Activated T-helper 17 cell treated with anti-CD3 and anti-CD28 coated beads, Interleukin-2, amount 50 U/mL, for 72 hours (primary cell): Measurements from ENCODE around the gene SPTBN5. TPM values are rescaled to one million over a fixed set of nuclear protein-coding genes. Genes with fewer than 3 reads are reported as not detected.

Experiments
- ATAC-seq: fragments of 150-1000 bp; cut with Tn5 transposase; replicated peaks from 2 replicates; pipeline ENCODE4 v1.10.0; 2021; ENCODE audit warnings: mild to moderate bottlenecking, moderate library complexity
- H3K27ac Mint-ChIP-seq: one replicate; pipeline ENCODE4 v1.8.0; 2022; ENCODE audit warnings: mixed read lengths
- H3K27me3 Mint-ChIP-seq: one replicate; pipeline ENCODE4 v1.8.0; 2022; ENCODE audit warnings: mixed read lengths
- H3K36me3 Mint-ChIP-seq: one replicate; pipeline ENCODE4 v1.8.0; 2022; ENCODE audit warnings: low read depth, mild to moderate bottlenecking, mixed read lengths
- H3K4me1 Mint-ChIP-seq: one replicate; pipeline ENCODE4 v1.8.0; 2022; ENCODE audit warnings: mixed read lengths
- H3K4me3 Mint-ChIP-seq: one replicate; pipeline ENCODE4 v1.8.0; 2022; ENCODE audit warnings: mild to moderate bottlenecking, mixed read lengths
- H3K9me3 Mint-ChIP-seq: one replicate; pipeline ENCODE4 v1.8.0; 2022; ENCODE audit warnings: mixed read lengths
- total RNA-seq, 2 donors: library from RNA; stranded (reverse); gene quantifications; one replicate each; pipeline ENCODE4 v1.2.3, GENCODE V29; 2022

SPTBN5 gene
- total RNA-seq, 2 donors from 2014 or later, result 2.4 to 4.9 TPM

DNA sequence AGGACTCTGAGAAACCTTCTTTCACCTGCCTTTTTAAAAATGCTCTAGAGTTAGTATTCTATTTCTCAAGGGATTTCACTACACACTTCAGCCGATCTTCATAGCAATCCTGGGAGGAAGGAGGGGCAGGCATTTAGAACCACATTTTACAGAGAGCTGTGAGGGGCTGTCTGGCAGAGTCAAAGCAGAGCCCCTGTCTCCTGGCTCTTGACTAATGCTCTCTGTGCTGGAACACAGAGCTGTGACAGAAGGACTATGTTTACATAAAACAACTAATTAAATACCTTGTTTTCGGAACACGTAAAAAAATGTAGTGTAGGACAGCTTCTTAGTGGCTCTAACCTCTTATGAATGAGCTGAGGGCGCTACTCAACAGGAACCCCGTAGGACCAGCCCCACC is 7.6 kb upstream of the SPTBN5 start:
- ATAC-seq, result no peak
- no peaks in the 10 kb centered on the region for H3K9me3 Mint-ChIP-seq
- no peaks in the 10 kb centered on the region for H3K27me3 Mint-ChIP-seq
- peaks cover 94% of the 10 kb centered on the region for H3K36me3 Mint-ChIP-seq
- H3K4me3 Mint-ChIP-seq, result no peak overlapping the region
- H3K4me1 Mint-ChIP-seq, result peaks cover 4% of the 10 kb centered on the region
- peak overlapping the region; percentile 51 for H3K27ac Mint-ChIP-seq

GRCh38 chr15:41900526-41901380 is 6.9 kb upstream of the SPTBN5 start:
- Mint-ChIP-seq H3K27me3 (no peaks in the 10 kb centered on the region), H3K36me3 (peaks cover 87% of the 10 kb centered on the region), H3K27ac (peak overlapping the region; percentile 51), H3K9me3 (no peaks in the 10 kb centered on the region), H3K4me3 (no peak overlapping the region), H3K4me1 (peaks cover 4% of the 10 kb centered on the region)
- ATAC-seq, result no peak

DNA sequence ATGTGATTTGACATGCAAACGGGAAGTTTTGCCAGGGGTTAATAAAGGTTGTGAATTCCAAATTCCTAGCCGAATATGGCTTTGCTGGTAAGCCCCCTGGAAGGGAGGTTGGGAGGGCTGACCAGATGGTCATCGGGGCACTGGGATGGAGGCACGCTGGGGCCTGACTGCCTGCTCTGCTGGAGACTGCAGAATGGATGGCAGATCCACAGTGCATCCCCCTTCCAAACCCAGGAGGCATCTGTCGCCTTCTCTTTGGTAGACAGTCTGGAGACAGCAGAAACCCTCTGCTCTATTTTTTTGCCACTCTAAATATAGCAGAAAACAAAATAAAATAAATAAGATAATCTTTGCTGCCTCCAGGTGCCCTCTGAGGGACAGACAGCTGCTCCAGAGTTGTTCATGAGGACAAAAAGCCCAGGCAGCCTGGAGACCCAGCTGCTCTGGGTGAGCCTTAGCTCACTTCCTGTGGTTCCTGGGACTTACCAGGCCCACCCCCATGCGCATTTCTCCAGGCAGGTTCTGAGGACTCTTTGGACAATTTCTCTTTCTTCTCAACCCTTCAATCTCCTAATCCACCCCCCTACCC is 6.1 kb upstream of the SPTBN5 start:
- Mint-ChIP-seq H3K27ac (peak overlapping the region; percentile 41), H3K9me3 (no peaks in the 10 kb centered on the region), H3K4me3 (no peak overlapping the region), H3K27me3 (no peaks in the 10 kb centered on the region), H3K4me1 (peaks cover 10% of the 10 kb centered on the region), H3K36me3 (peaks cover 79% of the 10 kb centered on the region)
- ATAC-seq, result no peak

- peaks cover 12% of the 10 kb centered on the region for H3K4me1 Mint-ChIP-seq
- no peak overlapping the region for H3K4me3 Mint-ChIP-seq
- no peak for ATAC-seq
- H3K27me3 Mint-ChIP-seq, result no peaks in the 10 kb centered on the region
- peak overlapping the region; percentile 52 for H3K27ac Mint-ChIP-seq
- H3K36me3 Mint-ChIP-seq, result peaks cover 53% of the 10 kb centered on the region
- H3K9me3 Mint-ChIP-seq, result no peaks in the 10 kb centered on the region
Measured at GRCh38 chr15:41897363-41897799, 3.5 kb upstream of the SPTBN5 start.

GRCh38 chr15:41896566-41896965 is 2.7 kb upstream of the SPTBN5 start:
- no peak for ATAC-seq
- peaks cover 45% of the 10 kb centered on the region for H3K36me3 Mint-ChIP-seq
- no peak overlapping the region for H3K27ac Mint-ChIP-seq
- H3K27me3 Mint-ChIP-seq, result no peaks in the 10 kb centered on the region
- H3K9me3 Mint-ChIP-seq, result no peaks in the 10 kb centered on the region
- H3K4me1 Mint-ChIP-seq, result peaks cover 10% of the 10 kb centered on the region
- H3K4me3 Mint-ChIP-seq, result no peak overlapping the region

DNA sequence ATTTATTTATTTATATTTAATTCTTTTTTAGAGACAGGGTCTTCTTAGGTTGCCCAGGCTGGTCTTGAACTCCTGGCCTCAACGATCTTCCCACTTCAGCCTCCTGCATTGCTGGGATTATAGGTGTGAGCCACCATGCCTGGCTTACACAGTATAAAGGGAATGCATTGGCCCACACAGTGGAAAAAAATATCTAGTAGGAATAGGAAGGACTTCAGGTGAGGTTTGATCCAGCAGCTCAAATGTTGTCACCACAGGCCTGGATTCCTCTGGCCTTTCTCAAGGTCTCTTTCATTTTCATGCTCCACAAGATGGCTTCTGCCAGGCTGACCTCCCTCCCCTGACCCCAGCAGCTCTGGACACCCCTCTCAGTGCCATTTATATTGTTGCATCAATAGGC is 2.1 kb upstream of the SPTBN5 start:
- peaks cover 10% of the 10 kb centered on the region for H3K4me1 Mint-ChIP-seq
- H3K9me3 Mint-ChIP-seq, result no peaks in the 10 kb centered on the region
- ATAC-seq, result no peak
- H3K27ac Mint-ChIP-seq, result no peak overlapping the region
- H3K36me3 Mint-ChIP-seq, result peaks cover 39% of the 10 kb centered on the region
- H3K4me3 Mint-ChIP-seq, result no peak overlapping the region
- H3K27me3 Mint-ChIP-seq, result no peaks in the 10 kb centered on the region

DNA sequence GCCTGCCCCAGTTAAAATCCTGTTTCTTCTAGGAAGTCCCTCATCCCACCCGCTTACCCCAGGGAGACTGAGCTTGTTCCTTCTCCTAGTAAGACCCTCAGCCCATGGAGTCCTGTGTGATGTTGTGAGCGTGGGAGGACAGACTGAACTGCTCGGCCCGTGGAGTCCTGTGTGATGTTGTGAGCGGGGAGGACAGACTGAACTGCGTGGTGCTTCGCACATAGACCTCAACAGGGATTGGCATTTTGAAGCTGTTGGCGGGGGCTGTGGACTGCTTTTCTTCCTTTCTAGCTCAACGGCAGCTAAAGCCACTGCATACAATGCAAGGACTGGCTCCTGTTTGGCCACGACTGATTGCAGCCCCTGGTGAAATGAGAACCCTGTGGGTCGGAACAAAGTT is 1.6 kb upstream of the SPTBN5 start:
- Mint-ChIP-seq H3K27me3 (no peaks in the 10 kb centered on the region), H3K4me1 (peaks cover 10% of the 10 kb centered on the region), H3K36me3 (peaks cover 35% of the 10 kb centered on the region), H3K27ac (peak overlapping the region; percentile 87), H3K9me3 (no peaks in the 10 kb centered on the region), H3K4me3 (peak overlapping the region; percentile 50)
- no peak for ATAC-seq

- Mint-ChIP-seq H3K4me1 (peaks cover 10% of the 10 kb centered on the region), H3K36me3 (peaks cover 29% of the 10 kb centered on the region)
- ATAC-seq, result peak; percentile 95
Measured at GRCh38 chr15:41894791-41895463, 1.1 kb upstream of the SPTBN5 start.

DNA sequence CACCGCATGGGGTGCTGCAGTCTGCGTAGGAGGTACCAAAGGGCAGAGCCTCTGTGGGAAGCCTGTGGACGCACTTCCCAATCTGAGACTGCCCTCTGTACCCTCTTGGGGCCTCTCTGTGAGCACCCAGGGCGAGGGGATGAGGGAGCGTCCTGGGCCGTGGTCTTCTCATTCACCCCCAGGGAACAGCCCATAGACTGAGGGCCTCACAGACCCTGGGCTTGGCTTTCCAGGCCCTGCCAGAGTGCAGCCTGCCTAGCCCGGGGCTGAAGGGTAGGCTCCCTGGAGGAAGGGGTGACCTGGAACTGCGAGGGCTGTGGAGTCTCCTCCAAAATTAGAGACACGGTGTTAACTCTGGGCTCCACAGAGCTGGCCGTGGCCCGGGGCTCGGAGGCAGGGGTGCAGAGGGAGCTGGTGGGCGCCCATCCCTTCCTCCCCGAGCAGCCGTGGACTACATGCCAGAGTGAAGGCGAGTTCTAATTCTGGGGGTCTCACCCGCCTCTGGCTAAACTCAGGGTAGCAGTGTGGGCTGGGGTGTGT is 468 bp upstream of the SPTBN5 start:
- peak; percentile 1 for ATAC-seq
- Mint-ChIP-seq H3K4me3 (peak overlapping the region; percentile 50), H3K27ac (peak overlapping the region; percentile 87), H3K27me3 (no peaks in the 10 kb centered on the region), H3K36me3 (peaks cover 23% of the 10 kb centered on the region), H3K4me1 (peaks cover 10% of the 10 kb centered on the region), H3K9me3 (no peaks in the 10 kb centered on the region)

More at GRCh38 chr15:41894791-41895463, 1.1 kb upstream of the SPTBN5 start:
- H3K4me3 Mint-ChIP-seq, result peak overlapping the region; percentile 50
- no peaks in the 10 kb centered on the region for H3K9me3 Mint-ChIP-seq
- H3K27me3 Mint-ChIP-seq, result no peaks in the 10 kb centered on the region
- H3K27ac Mint-ChIP-seq, result peak overlapping the region; percentile 87

GRCh38 chr15:41892621-41893421 is 1.0 kb downstream of the SPTBN5 start:
- H3K4me1 Mint-ChIP-seq, result peaks cover 16% of the 10 kb centered on the region
- ATAC-seq, result peak; percentile 55

GRCh38 chr15:41891946-41892345 is 1.9 kb downstream of the SPTBN5 start:
- Mint-ChIP-seq H3K4me3 (peak overlapping the region; percentile 55), H3K27me3 (no peaks in the 10 kb centered on the region), H3K27ac (peak overlapping the region; percentile 70), H3K36me3 (no peaks in the 10 kb centered on the region), H3K9me3 (no peaks in the 10 kb centered on the region), H3K4me1 (peaks cover 16% of the 10 kb centered on the region)
- ATAC-seq, result no peak

More at GRCh38 chr15:41892621-41893421, 1.0 kb downstream of the SPTBN5 start:
- no peaks in the 10 kb centered on the region for H3K27me3 Mint-ChIP-seq
- peaks cover 8% of the 10 kb centered on the region for H3K36me3 Mint-ChIP-seq
- H3K27ac Mint-ChIP-seq, result peak overlapping the region; percentile 75
- H3K9me3 Mint-ChIP-seq, result no peaks in the 10 kb centered on the region
- peak overlapping the region; percentile 55 for H3K4me3 Mint-ChIP-seq

- H3K9me3 Mint-ChIP-seq, result no peaks in the 10 kb centered on the region
- no peaks in the 10 kb centered on the region for H3K36me3 Mint-ChIP-seq
- H3K27ac Mint-ChIP-seq, result peak overlapping the region; percentile 85
- H3K4me3 Mint-ChIP-seq, result no peak overlapping the region
- H3K27me3 Mint-ChIP-seq, result no peaks in the 10 kb centered on the region
- H3K4me1 Mint-ChIP-seq, result peaks cover 16% of the 10 kb centered on the region
- ATAC-seq, result no peak
Measured at GRCh38 chr15:41891226-41891625, 2.6 kb downstream of the SPTBN5 start.

- Mint-ChIP-seq H3K4me3 (no peak overlapping the region), H3K9me3 (no peaks in the 10 kb centered on the region), H3K27ac (peak overlapping the region; percentile 85), H3K4me1 (peaks cover 16% of the 10 kb centered on the region), H3K27me3 (no peaks in the 10 kb centered on the region), H3K36me3 (no peaks in the 10 kb centered on the region)
- ATAC-seq, result no peak
Measured at GRCh38 chr15:41890050-41890690, 3.7 kb downstream of the SPTBN5 start.
